GM12878 (cell line): ENCODE results near the gene HACE1. TPM values are rescaled to one million over a fixed set of nuclear protein-coding genes. Genes with fewer than 3 reads are reported as not detected.

Experiments used
- ATAC-seq: fragments of 200-7000 bp; cut with Tn5 transposase; 3 replicates; pipeline ENCODE4 v1.9.1; 2020; ENCODE audit warnings: mild to moderate bottlenecking, moderate library complexity
- BruUV-seq: library from RNA; stranded (reverse); fragments of 400-500 nt; replicated peaks from 2 replicates; lab custom pipeline; 2021; lab: Mats Ljungman, UMichigan
- CTCF ChIA-PET: fragments of 300-600 bp; sonication (Branson Sonifier 250); formaldehyde crosslinking; extraction: SDS; loops from one replicate; lab custom pipeline; 2021; ENCODE audit warnings: inconsistent platforms; lab: Yijun Ruan, JAX
- POLR2A ChIA-PET: fragments of 350-600 bp; formaldehyde crosslinking; extraction: SDS; loops from one replicate; lab custom pipeline; 2021; ENCODE audit warnings: inconsistent platforms; lab: Charles Lee
- RAD21 ChIA-PET: fragments of 300-600 bp; sonication (Branson Sonifier 250); formaldehyde crosslinking; loops from one replicate; lab custom pipeline; 2023; ENCODE audit warnings: antibody characterized with exemption; ENCODE audit not compliant: unreplicated experiment; lab: Charles Lee
- SMC1A ChIA-PET: fragments of 300-600 bp; sonication (Branson Sonifier 250); formaldehyde crosslinking; loops from one replicate; lab custom pipeline; 2023; ENCODE audit not compliant: unreplicated experiment, uncharacterized antibody; lab: Charles Lee
- DNase-seq: peaks from one replicate; pipeline ENCODE4 v3.0.0-alpha.2; 2011; ENCODE audit warnings: low read depth, low spot score
- FAIRE-seq: peaks from 3 replicates; lab custom pipeline; 2011; peaks lifted over from hg19 to GRCh38; lab: Jason Lieb, UNC
- H2AFZ ChIP-seq: 2 replicates; pipeline ENCODE4 v1.6.0; 2011; ENCODE audit warnings: low read depth, low read length, control low read depth; ENCODE audit not compliant: control insufficient read depth
- H3K27ac ChIP-seq: 2 replicates; pipeline ENCODE4 v1.5.1; 2011; ENCODE audit warnings: control low read depth; ENCODE audit not compliant: control insufficient read depth, insufficient read depth
- H3K27me3 ChIP-seq, 2 experiments: replicated peaks in 1 of 2; 2 replicates each; pipeline versions ENCODE4 v1.6.0 to v1.6.1; 2011; ENCODE audit warnings: low read length in 1 of 2; ENCODE audit not compliant: control insufficient read depth in 2 of 2, insufficient read depth in 2 of 2
- H3K36me3 ChIP-seq, 2 experiments: 2 replicates each; pipeline ENCODE4 v1.5.1; 2011; ENCODE audit warnings: low read length in 1 of 2; ENCODE audit not compliant: control insufficient read depth in 2 of 2, insufficient read depth in 2 of 2
- H3K4me1 ChIP-seq: 2 replicates; pipeline ENCODE4 v1.6.1; 2011; ENCODE audit warnings: mild to moderate bottlenecking, low read length, moderate library complexity, mixed read lengths; ENCODE audit not compliant: control insufficient read depth, insufficient read depth
- H3K4me2 ChIP-seq: 2 replicates; pipeline ENCODE4 v1.6.0; 2011; ENCODE audit warnings: control low read depth; ENCODE audit not compliant: control insufficient read depth, insufficient read depth
- H3K4me3 ChIP-seq: fragments of 200-600 bp; sonication (generic); 2 replicates; pipeline ENCODE4 v1.5.1; 2016
- H3K79me2 ChIP-seq: 2 replicates; pipeline ENCODE4 v1.6.0; 2011; ENCODE audit warnings: low read length; ENCODE audit not compliant: control insufficient read depth, insufficient read depth
- H3K9ac ChIP-seq: 2 replicates; pipeline ENCODE4 v1.8.0; 2011; ENCODE audit warnings: low read length, control low read depth, mixed read lengths; ENCODE audit not compliant: control insufficient read depth, insufficient read depth
- H3K9me3 ChIP-seq: replicated peaks from 3 replicates; pipeline ENCODE4 v1.5.1; 2011; ENCODE audit warnings: mild to moderate bottlenecking, low read length; ENCODE audit not compliant: control insufficient read depth, insufficient read depth
- H4K20me1 ChIP-seq: 2 replicates; pipeline ENCODE4 v1.6.0; 2011; ENCODE audit not compliant: control insufficient read depth, insufficient read depth
- CREM ChIP-seq: IDR thresholded peaks from 2 replicates; pipeline ENCODE4 v1.6.1; 2014; ENCODE audit warnings: antibody characterized with exemption, low read depth
- DPF2 ChIP-seq: fragments of 450-650 bp; IDR thresholded peaks from 2 replicates; pipeline ENCODE4 v1.6.1; 2017; ENCODE audit warnings: mild to moderate bottlenecking
- ETV6 ChIP-seq, 2 experiments: fragments of 450-650 bp in 1 of 2; IDR thresholded peaks in 1 of 2; conservative IDR thresholded peaks in 1 of 2; 2 replicates each; pipeline ENCODE4 v1.6.1; 2014; ENCODE audit warnings: antibody characterized with exemption in 1 of 2, borderline replicate concordance in 1 of 2, low read depth in 1 of 2, mild to moderate bottlenecking in 1 of 2, moderate library complexity in 1 of 2
- HCFC1 ChIP-seq: fragments of 150-350 bp; IDR thresholded peaks from 2 replicates; pipeline ENCODE4 v1.6.1; 2014; ENCODE audit warnings: low read length
- MLLT1 ChIP-seq: fragments of 450-650 bp; IDR thresholded peaks from 2 replicates; pipeline ENCODE4 v1.6.1; 2016; ENCODE audit warnings: mild to moderate bottlenecking
- MTA2 ChIP-seq: fragments of 450-650 bp; IDR thresholded peaks from 2 replicates; pipeline ENCODE4 v1.6.1; 2016; ENCODE audit warnings: low read depth, mild to moderate bottlenecking, moderate library complexity
- RAD21 ChIP-seq: IDR thresholded peaks from 2 replicates; pipeline ENCODE4 v1.6.1; 2011; ENCODE audit warnings: mild to moderate bottlenecking, low read depth, low read length, moderate library complexity; ENCODE audit not compliant: insufficient read depth
- RUNX3 ChIP-seq: IDR thresholded peaks from 2 replicates; pipeline ENCODE4 v1.6.1; 2012; ENCODE audit warnings: low read length, inconsistent platforms
- SMC3 ChIP-seq: IDR thresholded peaks from 2 replicates; pipeline ENCODE4 v1.6.1; 2011; ENCODE audit warnings: low read length, improper control_type of control experiment, borderline replicate concordance
- SUPT20H ChIP-seq: IDR thresholded peaks from 2 replicates; pipeline ENCODE4 v1.6.1; 2011; ENCODE audit warnings: low read depth, mild to moderate bottlenecking, low read length, moderate library complexity, borderline replicate concordance; ENCODE audit not compliant: control insufficient read depth
- TCF3 ChIP-seq: IDR thresholded peaks from 2 replicates; pipeline ENCODE4 v1.6.1; 2012; ENCODE audit warnings: low read depth, mild to moderate bottlenecking, low read length, borderline replicate concordance; ENCODE audit not compliant: insufficient read depth
- WRNIP1 ChIP-seq: IDR thresholded peaks from 2 replicates; pipeline ENCODE4 v1.6.1; 2011; ENCODE audit warnings: low read depth, low read length, improper control_type of control experiment, borderline replicate concordance
- ZNF384 ChIP-seq: IDR thresholded peaks from 2 replicates; pipeline ENCODE4 v1.6.1; 2012; ENCODE audit warnings: low read depth, mild to moderate bottlenecking, low read length, improper control_type of control experiment, borderline replicate concordance
- ZNF622 ChIP-seq: fragments of 450-650 bp; IDR thresholded peaks from 2 replicates; pipeline ENCODE4 v1.6.1; 2017; ENCODE audit warnings: mild to moderate bottlenecking, inconsistent platforms
- WGBS: methylation state at CpG from one replicate; pipeline ENCODE4 v1.1.6; 2016; ENCODE audit warnings: low lambda C conversion rate; ENCODE audit not compliant: insufficient replicate concordance, insufficient coverage; ENCODE audit errors: missing lambda C conversion rate; 5-methylcytosine and 5-hydroxymethylcytosine counted together
- in situ Hi-C: fragments of 300-500 bp; cut with MboI; formaldehyde crosslinking; loops from 9 replicates; pipeline ENCODE4 v1.14.3; 2018; ENCODE audit warnings: mixed read lengths
- intact Hi-C: fragments of 100-400 bp; cut with micrococcal nuclease; formaldehyde crosslinking; loops from one replicate; pipeline ENCODE4 v1.14.2; 2022; ENCODE audit not compliant: unreplicated experiment
- polyA plus RNA-seq, 11 experiments: library from polyadenylated mRNA; depleted of rRNA in 4 of 11; unstranded in 6 of 11; stranded (reverse) in 5 of 11; fragments of >200 nt; fragmentation: Nextera tagmentation in 4 of 11; fragmentation: Illumina TruSeq in 1 of 11; extraction: Ambion mirVana in 4 of 11; extraction: Trizol in 1 of 11; gene quantifications; 1 replicate in 1 of 11; 2 replicates in 10 of 11; pipeline versions ENCODE4 v1.2.1 to v1.2.3, GENCODE V29; 2011 to 2016; ENCODE audit warnings: inconsistent platforms in 2 of 11, missing spikeins in 2 of 11, low read depth in 1 of 11
- total RNA-seq, 4 experiments: library from RNA; depleted of rRNA in 3 of 4; stranded (reverse); fragments of >200 nt in 3 of 4; fragmentation: Illumina TruSeq in 1 of 4; extraction: Trizol in 1 of 4; gene quantifications; 2 replicates each; pipeline versions ENCODE4 v1.2.1 to v1.2.3, GENCODE V29; 2013 to 2021
- TF ChIP-seq, protein P1 (sequence below): fragments of 450-650 bp; IDR thresholded peaks from 2 replicates; pipeline ENCODE4 v1.6.1; 2017; ENCODE audit warnings: mild to moderate bottlenecking
- TF ChIP-seq, protein P2 (sequence below): fragments of 450-650 bp; IDR thresholded peaks from 2 replicates; pipeline ENCODE4 v1.6.1; 2017; ENCODE audit warnings: mild to moderate bottlenecking, moderate library complexity

Gene HACE1
- total and polyA plus RNA-seq, 10 of the 15 experiments (the other 5 are each of a cell fraction or from before 2014, with no cell fraction given) = 1.6 to 16.9 (median 5.6) TPM

GRCh38 chr6:104789770-104790190 is 69.9 kb downstream of the HACE1 start:
- FAIRE-seq (peak; percentile 89), DNase-seq (no peak), ATAC-seq (peak; percentile 90)
- H3K79me2 ChIP-seq = no peaks in the 10 kb centered on the region
- H3K27ac ChIP-seq = no peak overlapping the region
- intact Hi-C loops = loop anchor here (2.0 kb wide), 1 partner anchor 289 kb away; no protein-coding TSS in a partner anchor
- SMC1A ChIA-PET = interaction anchor here (0.6 to 3.3 kb wide), 19 partner anchors 9 to 594 kb away, joined by 3 to 41 read pairs (median 4); partner anchors contain the start of gene HACE1
- no TSS peak for BruUV-seq
- H3K9ac ChIP-seq = no peak overlapping the region
- no peaks in the 10 kb centered on the region for H3K36me3 ChIP-seq
- peaks cover 3% of the 10 kb centered on the region; the same call in 1 of the 2 replicates for H3K4me1 ChIP-seq
- H3K9me3 ChIP-seq = no peaks in the 10 kb centered on the region
- in situ Hi-C loops = no loop called here
- no peaks in the 10 kb centered on the region for H4K20me1 ChIP-seq
- WGBS = 29% methylated on average over 5 of the region's 5 CpGs
- peak overlapping the region; percentile 34; the same call in 1 of the 2 replicates for H3K4me2 ChIP-seq
- no peak overlapping the region for H3K4me3 ChIP-seq
- CTCF ChIA-PET = interaction anchor here (0.6 to 5.9 kb wide), 33 partner anchors 8 to 1303 kb away, joined by 3 to 101 read pairs (median 3); partner anchors contain the start of gene HACE1
- peak overlapping the region; percentile 88 for H2AFZ ChIP-seq
- no peaks in the 10 kb centered on the region for H3K27me3 ChIP-seq
- RAD21 ChIA-PET = interaction anchor here (0.5 to 3.2 kb wide), 15 partner anchors 10 to 1317 kb away, joined by 3 to 54 read pairs (median 4); no protein-coding TSS in a partner anchor
- POLR2A ChIA-PET = interaction anchor here (0.6 to 1.0 kb wide), 3 partner anchors 21 to 285 kb away, joined by 3 read pairs; partner anchors contain the start of gene HACE1
- TF ChIP-seq MTA2 (no peak), RAD21 (peak; percentile 34; the same call in 1 of the 2 replicates), TCF3 (no peak), ZNF622 (no peak), WRNIP1 (no peak), CREM (peak; percentile 15; the same call in 1 of the 2 replicates), SMC3 (peak; percentile 47; the same call in 1 of the 2 replicates), DPF2 (no peak), RUNX3 (peak; percentile 16; the same call in 1 of the 2 replicates), ZNF384 (peak; percentile 74), SUPT20H (no peak), ETV6 (conservative IDR thresholded peaks at IDR 0.05 in 1 of 2, IDR thresholded peaks at IDR 0.05 in 1 of 2; ENCODE audit: borderline replicate concordance in 1 of 2, low read depth in 1 of 2) (no peak), HCFC1 (no peak), MLLT1 (peak; percentile 48; the same call in 1 of the 2 replicates)
- TF ChIP-seq, protein P1, sequence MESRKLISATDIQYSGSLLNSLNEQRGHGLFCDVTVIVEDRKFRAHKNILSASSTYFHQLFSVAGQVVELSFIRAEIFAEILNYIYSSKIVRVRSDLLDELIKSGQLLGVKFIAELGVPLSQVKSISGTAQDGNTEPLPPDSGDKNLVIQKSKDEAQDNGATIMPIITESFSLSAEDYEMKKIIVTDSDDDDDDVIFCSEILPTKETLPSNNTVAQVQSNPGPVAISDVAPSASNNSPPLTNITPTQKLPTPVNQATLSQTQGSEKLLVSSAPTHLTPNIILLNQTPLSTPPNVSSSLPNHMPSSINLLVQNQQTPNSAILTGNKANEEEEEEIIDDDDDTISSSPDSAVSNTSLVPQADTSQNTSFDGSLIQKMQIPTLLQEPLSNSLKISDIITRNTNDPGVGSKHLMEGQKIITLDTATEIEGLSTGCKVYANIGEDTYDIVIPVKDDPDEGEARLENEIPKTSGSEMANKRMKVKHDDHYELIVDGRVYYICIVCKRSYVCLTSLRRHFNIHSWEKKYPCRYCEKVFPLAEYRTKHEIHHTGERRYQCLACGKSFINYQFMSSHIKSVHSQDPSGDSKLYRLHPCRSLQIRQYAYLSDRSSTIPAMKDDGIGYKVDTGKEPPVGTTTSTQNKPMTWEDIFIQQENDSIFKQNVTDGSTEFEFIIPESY = no peak
- TF ChIP-seq, protein P2, sequence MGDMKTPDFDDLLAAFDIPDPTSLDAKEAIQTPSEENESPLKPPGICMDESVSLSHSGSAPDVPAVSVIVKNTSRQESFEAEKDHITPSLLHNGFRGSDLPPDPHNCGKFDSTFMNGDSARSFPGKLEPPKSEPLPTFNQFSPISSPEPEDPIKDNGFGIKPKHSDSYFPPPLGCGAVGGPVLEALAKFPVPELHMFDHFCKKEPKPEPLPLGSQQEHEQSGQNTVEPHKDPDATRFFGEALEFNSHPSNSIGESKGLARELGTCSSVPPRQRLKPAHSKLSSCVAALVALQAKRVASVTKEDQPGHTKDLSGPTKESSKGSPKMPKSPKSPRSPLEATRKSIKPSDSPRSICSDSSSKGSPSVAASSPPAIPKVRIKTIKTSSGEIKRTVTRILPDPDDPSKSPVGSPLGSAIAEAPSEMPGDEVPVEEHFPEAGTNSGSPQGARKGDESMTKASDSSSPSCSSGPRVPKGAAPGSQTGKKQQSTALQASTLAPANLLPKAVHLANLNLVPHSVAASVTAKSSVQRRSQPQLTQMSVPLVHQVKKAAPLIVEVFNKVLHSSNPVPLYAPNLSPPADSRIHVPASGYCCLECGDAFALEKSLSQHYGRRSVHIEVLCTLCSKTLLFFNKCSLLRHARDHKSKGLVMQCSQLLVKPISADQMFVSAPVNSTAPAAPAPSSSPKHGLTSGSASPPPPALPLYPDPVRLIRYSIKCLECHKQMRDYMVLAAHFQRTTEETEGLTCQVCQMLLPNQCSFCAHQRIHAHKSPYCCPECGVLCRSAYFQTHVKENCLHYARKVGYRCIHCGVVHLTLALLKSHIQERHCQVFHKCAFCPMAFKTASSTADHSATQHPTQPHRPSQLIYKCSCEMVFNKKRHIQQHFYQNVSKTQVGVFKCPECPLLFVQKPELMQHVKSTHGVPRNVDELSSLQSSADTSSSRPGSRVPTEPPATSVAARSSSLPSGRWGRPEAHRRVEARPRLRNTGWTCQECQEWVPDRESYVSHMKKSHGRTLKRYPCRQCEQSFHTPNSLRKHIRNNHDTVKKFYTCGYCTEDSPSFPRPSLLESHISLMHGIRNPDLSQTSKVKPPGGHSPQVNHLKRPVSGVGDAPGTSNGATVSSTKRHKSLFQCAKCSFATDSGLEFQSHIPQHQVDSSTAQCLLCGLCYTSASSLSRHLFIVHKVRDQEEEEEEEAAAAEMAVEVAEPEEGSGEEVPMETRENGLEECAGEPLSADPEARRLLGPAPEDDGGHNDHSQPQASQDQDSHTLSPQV = no peak
